CD4-positive, alpha-beta T cell treated with Interleukin-12 subunit alpha and Interleukin-12 subunit beta, for 1 hour (primary cell): ENCODE data around the gene TCOF1.
"Not testable (repeated sequence)": the region's sequence is repeated elsewhere in the genome, so short reads cannot be mapped to it uniquely, and the experiment has no call there.

Experiments used
- DNase-seq: peaks from one replicate; pipeline ENCODE4 v3.0.0-alpha.2; 2020

The TCOF1 gene

DNA sequence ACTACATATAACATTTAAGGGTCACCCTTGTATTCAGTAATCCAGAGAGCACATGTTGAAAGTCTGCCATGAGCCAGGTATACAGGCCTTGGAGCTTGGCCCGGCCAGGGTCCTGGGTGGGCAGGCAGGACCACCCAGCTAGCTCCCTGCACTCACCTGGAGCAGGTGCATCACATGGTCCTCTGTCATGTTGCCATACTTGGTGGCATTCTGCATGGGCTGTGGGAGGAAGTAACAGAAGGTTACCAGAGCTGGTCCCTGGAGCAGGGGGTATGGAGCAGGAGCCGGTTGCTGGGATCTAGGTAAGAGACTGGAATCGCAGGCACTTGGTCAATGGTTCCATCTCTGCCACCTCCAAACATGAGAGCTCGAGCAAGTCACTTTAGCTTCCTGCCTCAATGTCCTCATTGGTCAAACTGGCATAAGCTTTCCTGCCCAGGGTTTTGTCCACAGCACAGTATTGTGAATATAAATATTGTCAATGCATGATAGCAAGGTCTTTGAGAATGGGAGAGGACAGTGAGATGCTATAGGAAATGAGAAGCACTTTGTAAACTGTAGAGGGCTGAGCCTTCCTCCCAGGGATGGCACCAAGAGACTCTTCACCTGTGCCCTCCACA is 48.7 kb downstream of the TCOF1 start:
- DNase-seq: no peak

DNA sequence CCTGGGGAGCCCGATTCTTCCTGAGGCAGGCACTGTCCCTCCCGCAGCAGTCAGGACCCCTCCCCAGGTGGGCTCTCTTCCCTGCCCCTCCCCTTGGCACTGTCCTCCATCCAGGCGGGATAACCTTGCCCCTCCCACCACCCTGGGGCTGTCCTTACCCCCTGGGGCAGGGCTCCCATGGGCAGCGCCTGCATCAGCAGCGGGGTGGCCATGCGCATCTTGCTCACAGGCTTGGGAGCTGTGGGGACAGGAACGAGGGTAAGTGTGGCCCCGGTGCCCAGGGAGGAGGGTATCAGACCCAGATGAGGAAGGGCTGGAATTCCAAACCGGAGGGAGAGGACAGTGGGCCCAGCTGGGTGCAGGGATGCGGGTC is 49.2 kb downstream of the TCOF1 start:
- DNase-seq: no peak

DNA sequence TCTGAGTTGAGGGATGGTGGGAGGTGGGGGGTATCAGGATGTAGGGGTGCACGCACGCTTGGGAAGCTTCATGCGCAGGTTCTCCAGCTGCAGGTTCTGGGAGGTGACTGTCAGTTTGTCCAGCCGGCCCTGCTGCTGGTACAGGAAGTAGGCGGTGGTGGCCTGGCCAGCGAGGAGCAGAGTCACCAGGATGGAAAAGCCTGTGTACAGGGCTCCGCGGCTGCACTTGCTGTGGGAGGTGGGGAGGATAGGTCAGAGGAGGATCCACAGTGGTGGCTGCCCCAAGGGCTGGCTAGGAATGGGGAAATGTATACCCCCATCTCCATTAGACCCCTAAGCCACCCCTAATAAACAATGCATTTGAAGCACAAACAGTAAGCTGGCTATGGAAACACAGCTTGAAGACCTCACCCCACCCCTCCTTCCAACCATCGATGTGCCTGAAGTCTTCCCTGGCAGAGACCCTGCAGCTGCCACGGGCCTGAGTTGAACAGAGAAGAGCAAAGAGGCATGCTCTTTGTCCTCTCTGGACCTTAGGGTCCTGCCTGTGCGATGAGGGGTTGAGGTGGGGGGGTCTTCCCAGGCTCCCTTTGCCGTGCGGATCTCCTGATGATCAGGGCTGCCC is 49.7 kb downstream of the TCOF1 start:
- no peak for DNase-seq

DNA sequence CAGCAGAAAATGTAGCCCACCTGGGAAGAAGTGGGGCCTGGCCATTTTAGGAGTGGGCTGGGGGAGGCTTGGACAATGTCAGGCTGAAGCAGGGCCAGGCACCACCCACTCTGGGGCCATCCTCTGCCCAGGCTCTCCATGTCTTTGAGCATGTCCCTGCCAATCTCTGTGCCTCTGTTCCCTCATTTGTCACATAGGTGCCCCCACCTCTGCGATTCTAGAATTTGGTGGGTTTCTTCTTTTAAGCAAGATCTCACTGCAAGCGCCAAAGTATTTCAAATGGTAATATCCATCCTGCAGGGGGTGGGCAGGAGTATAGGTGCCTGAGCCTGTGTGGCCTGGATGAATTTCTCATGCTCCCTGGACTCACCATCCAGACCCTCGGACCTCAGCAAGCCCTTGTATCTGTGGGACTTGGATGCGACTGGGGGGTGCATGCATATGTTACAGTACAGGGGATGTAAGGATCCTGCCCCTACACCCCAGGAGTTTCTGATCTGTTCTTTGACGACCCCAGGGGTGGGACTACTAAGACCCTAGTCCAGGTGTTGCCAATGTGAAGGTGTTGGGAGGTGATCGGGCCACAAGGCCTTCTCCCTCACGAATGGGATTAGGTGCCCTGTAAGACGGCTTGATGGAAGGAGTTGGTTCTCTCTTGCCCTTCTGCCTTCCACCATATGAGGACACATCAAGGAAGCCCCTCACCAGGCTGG is 50.9 kb downstream of the TCOF1 start:
- DNase-seq: no peak

GRCh38 chr5:150409638-150410523 is 52.4 kb downstream of the TCOF1 start:
- peak; percentile 69 for DNase-seq

DNA sequence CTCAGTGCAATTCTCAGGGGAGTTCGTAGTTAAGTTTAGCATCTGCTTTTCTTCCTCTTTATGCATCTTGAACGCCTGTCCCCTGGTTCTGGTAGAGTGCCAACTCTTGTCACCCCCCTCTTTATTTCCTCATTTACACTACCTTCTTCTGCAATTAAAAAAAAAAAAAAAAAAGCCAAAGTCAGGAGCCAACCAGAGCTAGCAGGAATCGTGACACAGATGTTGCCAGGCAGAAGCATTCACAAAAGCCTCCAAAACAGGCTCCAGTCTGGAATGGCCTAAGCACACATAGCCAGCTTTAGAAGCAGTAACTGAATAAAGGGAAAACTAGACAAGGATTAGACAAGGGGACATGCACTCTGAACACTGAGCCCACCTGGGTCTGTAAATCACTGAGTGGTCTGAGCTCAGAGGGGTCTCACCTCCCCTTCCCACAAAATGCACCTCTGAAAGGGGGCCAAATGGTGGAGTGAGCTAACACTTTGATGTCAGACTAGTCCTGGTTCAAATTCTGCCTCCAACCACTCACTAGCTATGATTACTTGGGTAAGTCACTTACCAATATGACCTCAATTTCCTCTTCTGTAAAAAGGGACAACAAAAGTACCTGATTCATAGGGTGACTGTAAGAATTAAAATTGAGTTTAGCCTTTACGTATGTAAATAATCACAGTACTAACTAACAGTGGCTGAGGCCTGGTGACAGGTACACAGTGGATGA is 53.2 kb downstream of the TCOF1 start:
- DNase-seq: peak; percentile 71

DNA sequence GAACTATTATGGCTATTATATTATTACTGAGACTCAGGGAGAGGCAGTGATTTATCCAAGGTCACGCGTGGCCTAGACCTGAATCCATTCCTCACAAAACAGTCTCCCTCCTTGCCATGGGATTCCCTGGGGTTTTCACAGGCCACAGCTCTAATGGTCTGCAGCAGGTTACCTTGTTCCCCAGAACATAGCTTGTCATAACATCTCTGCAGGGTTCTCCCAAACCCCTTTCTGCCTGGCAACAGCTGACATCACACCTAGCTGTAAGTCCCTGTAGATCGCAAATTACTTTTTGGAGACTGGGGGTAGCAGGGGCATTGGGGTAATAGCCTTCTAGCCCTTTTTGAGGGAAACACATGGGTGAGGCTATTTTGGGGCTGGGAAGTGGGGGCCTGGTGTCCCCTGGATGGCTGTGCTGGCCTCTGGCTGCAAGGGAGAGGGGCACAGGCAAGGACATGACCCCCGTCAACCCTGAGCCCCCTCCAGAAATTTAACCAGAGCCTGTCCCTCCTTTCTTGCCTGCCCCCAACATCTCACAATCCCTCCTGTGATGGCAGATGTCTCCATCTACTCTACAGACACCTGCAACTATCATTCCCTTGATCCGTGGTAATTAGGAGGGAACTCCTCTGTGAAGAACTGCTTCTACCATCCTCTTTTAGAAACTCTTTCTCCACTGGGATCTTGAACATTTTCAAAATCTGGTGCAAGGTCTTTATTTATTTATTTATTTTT is 53.9 kb downstream of the TCOF1 start:
- peak; percentile 77 for DNase-seq

- DNase-seq: peak; percentile 97
Measured at GRCh38 chr5:150412319-150413175, 55.0 kb downstream of the TCOF1 start, which contains the start of gene CD74. TSS of gene CD74 (minus strand) at chr5:150412910. CDS start at chr5:150412749, 161 bp downstream.

- DNase-seq: peak; percentile 6
Measured at GRCh38 chr5:150413176-150413901, 55.8 kb downstream of the TCOF1 start.

DNA sequence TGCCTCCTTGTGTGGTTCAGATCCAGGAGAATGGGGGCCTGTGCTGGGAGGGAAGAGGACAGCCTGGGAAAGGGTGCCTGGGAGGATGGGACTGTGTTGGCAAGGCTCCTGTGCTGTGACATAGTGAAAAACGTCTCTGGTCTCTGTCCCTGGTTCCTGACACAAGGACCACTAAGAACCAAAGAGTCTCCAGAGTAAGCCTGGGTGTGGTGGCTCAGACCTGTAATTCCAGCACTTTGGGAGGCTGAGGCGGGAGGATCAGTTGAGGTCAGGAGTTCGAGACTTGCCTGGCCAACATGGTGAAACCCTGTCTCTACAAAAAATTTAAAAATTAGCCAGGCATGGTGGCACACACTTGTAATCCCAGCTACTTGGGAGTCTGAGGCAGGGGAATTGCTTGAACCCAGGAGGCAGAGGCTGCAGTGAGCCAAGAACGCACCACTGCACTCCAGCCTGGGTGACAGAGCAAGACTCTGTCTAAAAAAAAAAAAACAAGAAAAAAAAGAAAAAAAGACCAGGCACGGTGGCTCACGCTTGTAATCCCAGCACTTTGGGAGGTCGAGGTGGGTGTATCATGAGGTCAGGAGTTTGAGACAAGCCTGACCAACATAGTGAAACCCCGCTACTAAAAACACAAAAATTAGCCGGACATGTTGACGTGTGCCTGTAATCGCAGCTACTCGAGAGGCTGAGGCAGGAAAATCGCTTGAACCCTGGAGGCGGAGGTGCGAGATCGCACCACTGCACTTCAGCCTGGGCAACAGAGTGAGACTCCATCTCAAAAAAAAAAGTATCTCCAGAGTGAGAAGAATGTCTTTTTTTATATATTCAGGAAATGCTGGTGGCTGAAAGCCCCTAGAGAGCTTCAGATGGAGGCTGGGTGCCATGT is 56.6 kb downstream of the TCOF1 start:
- not testable (repeated sequence) for DNase-seq

DNA sequence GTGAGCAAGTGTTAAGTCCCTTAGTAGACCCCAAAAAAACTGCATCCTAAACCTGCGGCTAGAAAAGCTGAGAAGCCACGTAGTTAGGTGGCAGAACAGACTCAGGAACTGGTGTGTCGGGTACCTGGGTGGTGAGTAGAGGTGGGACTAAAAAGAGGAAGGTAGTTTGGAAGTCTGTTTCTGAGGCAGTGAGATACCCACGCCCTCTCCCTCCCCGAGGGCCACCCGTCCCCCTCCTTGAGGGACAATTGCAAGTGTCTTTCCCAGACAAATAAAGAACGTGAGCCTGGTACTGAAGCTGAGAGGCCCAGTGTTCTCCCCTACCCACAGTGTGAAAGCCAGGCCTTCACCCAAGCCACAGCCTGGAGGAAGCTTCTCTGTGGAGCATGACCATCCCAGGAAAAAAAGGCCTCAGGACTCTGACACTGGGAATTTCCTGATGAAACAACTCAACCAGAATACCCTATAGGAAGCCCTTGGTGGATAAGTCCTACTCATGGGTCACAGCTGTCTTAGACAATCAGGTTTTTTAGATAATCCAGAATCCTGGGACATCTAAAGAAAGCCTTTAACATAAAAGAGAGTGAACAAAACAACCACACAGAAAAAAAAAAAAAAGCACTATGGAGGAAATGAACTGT is 62.3 kb downstream of the TCOF1 start:
- no peak for DNase-seq

GRCh38 chr5:150422075-150422474 is 64.6 kb downstream of the TCOF1 start:
- DNase-seq: no peak

DNA sequence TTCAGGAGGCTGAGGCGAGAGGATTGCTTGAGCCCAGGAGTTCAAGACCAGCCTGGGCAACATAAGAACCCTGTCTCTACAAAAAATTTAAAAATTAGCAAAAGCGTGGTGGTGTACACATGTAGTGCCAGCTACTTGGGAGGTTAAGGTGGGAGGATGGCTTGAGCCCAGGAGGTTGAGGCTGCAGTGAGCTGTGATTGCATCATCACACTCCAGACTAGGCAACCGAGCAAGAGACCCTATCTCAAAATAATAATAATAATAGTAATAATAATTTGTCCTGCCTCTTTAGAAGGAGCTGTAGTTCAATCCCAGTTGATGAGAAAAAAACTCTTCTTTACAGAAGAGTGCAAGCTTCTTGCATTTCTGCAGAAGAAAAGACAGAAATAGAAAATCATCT is 65.3 kb downstream of the TCOF1 start:
- DNase-seq: no peak

- not testable (repeated sequence) for DNase-seq
Measured at GRCh38 chr5:150426165-150426564, 68.7 kb downstream of the TCOF1 start.

DNA sequence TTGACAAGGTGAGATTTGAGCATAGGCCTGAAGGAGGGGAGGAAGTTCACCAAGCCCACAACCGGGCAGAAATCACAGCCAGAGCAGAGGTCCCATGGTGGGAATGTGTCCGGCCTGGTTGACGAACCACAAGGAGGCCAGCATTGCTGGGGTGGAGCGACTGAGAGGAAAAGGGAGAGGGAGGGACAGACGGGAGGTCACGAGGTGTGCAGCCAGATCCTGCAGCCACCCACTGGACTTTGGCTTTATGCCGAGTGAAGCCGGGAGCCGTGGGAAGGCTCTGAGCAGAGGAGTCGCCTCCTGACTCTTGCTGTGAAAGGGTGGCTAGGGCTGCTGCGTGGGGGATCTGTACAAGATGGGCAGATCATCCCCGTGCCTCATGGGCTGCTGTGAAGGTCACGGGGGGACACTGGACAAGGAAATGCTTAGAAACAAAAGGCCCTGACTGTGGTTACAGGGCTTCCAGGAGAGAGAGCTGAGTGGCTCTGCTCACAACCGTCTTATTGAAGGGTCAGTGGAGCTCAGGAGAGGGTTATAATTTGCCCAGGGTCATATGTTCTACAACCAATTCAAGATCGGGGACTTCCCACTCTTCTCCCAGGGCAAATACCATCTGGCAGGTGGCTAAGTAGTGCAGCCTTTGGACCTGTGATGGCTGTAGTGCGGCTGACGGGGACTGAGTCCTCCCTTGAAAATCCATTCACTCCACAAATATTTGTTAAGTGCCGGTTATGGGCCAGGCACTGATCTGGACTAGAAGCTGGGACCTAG is 70.8 kb downstream of the TCOF1 start:
- no peak for DNase-seq

DNA sequence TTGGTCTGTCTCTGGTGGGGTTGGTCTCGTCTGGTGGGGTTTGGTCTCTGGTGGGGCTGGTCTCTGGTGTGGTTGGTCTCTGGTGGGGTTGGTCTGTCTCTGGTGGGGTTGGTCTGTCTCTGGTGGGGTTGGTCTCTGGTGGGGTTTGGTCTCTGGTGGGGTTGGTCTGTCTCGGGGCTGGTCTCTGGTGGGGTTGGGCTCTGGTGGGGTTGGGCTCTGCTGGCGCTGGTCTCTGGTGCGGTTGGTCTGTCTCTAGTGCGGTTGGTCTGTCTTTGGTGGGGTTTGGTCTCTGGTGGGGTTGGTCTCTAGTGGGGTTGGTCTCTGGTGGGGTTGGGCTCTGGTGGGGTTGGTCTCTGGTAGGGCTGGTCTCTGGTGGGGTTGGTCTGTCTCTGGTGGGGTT is 71.5 kb downstream of the TCOF1 start:
- no peak for DNase-seq

DNA sequence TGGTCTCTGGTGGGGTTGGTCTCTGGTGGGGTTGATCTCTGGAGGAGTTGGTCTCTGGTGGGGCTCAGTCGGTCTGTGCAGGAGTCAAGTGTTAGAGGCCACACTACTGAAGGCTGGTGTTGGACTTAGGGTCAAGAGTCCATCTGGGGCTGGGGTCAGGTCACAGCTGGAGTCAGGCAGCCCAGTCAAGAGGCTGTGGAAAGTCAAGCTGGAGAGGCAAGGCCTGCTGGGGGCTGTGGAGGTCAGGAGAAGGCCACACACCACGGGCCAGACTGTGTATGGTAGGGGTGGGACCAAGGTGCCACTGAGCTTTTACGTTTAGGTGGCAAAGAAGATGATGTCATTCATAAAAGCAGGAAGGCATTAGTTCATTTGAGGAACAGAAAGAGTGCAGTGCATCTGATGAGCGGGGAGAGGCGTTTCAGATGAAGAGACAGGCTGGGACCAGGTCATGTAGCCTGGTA is 71.9 kb downstream of the TCOF1 start:
- no peak for DNase-seq

GRCh38 chr5:150431048-150431447 is 73.6 kb downstream of the TCOF1 start:
- no peak for DNase-seq
